SKM-1 (cell line): ENCODE data around the gene TM2D1.
"Not testable (repeated sequence)": the region's sequence is repeated elsewhere in the genome, so short reads cannot be mapped to it uniquely, and the experiment has no call there.

Experiments used
- DNase-seq: peaks from one replicate; lab custom pipeline; 2025; ENCODE audit not compliant: unreplicated experiment; lab: John Stamatoyannopoulos, UW

TM2D1 gene

DNA sequence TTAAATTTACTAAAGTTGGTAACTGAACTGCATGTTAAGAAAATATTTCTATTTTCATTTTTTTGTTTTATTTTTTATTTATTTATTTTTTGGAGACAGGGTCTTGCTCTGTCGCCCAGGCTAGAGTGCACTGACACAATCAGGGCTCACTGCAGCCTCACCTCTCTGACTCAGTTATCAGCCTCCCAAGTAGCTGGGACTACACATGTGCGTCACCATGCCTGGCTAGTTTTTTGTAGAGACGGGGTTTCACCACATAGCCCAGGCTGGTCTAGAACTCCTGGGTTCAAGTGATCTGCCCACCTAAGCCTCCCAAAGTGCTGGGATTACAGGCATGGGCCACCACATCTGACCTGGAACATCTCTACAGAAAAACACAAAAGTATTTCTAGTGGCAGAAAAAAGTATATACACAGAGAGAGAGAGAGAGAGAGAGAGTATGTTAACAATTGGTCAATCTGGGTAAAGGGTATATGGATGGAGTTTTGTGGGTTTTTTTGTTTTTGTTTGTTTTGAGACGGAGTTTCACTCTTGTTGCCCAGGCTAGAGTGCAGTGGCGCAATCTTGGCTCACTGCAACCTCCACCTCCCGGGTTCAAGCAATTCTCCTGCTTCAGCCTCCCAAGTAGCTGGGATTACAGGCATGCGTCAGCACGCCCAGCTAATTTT lies 5.8 kb downstream of the TM2D1 start:
- not testable (repeated sequence) for DNase-seq

DNA sequence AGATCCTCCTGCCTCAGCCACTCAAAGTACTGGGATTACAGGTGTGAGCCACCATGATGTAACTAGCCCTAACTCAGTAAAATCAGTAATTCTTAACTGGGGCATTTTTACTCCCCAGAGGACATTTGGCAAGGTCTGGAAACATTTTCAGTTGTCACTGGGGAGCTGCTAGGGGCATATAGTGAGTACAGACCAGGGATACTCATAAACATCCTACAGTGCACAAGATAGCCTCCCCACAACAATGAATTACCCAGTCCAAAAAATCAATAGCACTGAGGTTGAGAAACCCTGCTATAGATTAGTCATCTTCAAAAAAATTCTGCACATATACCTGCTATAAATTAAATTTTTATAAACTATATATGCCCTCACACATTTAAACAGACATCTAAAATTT lies 13.0 kb downstream of the TM2D1 start:
- no peak for DNase-seq

DNA sequence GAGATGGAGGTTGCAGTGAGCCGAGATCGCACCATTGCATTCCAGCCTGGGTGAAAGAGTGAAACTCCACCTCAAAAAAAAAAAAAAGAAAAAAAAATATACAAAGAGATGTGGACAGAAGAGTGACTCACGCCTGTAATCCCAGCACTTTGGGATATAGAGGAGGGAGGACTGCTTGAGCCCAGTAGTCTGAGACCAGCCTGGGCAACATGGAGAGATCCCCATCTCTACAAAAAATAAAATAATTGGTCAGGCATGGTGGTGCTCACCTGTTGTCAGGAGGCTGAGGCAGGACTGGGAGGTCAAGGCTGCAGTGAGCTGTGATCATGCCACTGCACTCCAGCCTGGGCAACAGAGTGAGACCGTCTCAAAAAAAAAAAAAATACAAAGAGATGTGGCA lies 13.7 kb downstream of the TM2D1 start:
- not testable (repeated sequence) for DNase-seq

DNA sequence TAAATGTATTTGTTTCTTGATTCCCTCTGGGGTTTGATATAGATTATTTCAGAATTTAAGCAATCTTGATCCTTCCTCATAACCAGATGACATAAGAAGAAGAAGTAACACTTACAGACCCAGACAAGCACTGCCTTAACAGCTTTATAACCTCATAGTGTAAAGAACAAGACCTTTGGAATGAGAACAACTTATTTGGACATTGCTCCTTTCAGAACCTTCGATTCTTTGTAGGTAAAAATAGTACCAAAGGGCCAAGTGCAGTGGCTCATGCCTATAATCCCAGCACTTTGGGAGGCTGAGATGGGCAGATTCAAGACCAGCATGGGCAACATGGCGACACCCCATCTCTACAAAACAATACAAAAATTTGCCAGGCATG lies 15.0 kb downstream of the TM2D1 start:
- DNase-seq, result no peak

DNA sequence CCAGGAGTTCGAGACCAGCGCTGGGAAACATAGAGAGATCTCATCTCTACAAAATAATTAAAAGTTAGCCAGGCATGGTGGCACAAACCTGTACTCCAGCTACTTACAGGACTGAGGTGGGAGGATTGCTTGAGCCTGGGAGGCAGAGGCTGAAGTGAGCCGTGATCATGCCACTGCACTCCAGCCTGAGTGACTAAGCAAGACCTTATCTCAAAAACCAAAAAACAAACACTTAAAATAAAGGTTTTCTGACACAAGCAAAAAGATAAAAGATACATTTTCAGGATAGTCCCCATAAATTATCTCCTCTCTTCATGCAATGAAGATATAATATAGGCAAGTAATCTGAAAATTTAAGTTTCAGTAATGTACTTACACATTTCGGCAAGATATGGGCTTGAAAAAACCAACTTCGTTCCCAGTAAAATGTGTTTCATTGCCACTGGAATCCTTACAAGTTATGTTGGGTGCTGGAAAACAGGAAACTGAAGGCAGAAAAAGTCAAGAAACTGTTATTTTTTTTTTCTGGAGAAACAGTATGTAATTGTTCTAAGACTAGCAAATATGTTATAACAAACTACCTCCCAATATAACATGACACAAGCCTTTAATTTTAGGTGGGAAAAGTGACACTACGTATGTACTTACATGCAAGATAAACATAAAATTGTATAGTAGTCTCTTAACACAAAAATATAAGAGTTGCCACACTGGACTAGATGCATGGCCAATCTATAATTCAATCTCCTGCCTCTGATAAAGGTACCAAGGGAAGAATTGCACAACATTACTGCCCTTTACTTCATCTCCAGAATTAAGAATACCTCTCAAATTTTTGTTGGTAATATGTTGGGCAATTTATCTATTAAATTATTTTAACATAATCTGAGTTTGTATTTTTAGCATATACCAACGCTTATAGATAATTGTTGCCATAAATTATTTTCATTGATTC lies 15.7 kb downstream of the TM2D1 start:
- DNase-seq, result no peak

DNA sequence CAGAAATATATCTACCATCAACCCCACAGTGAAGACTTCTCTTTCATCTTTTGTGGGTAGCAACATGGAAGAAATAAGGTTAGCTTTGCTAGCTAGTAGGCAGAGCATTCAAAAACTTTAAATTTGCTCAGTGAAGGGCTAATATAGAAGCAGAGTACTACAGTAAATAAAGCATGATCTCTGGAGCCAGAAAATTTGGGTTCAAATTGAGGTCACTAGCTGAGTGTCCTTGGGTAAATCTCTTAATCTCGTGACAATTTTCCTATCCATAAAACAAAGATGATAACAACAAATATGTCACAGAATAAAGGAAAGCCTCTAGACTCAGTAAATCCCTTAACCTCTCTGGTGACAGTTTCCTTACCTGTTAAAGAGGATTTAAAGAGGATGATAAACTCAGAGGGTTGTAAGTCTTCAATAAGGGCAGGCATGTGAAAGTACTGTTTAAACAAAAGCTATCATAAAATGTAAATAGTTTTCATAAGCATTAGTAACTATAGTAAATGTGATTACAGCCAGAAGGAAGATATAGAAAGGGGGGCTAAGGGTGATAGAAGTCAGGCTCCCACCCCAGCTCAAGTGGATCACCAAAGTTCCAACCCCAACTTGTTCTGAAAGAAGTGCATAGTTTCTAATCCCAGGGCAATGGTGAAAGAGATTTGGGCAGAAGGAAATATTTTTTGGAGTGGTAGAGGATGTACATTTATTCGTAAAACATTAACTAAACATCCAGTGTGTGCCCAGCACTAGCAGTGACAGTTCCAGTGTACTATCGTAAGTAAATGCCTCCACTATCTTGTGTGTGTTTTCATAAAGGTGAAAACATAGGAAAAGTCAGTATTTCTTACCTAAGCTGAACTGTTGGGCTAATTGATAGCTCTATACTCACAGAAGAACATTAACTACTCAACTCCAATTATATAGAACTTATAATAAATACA lies 24.8 kb downstream of the TM2D1 start:
- no peak for DNase-seq

DNA sequence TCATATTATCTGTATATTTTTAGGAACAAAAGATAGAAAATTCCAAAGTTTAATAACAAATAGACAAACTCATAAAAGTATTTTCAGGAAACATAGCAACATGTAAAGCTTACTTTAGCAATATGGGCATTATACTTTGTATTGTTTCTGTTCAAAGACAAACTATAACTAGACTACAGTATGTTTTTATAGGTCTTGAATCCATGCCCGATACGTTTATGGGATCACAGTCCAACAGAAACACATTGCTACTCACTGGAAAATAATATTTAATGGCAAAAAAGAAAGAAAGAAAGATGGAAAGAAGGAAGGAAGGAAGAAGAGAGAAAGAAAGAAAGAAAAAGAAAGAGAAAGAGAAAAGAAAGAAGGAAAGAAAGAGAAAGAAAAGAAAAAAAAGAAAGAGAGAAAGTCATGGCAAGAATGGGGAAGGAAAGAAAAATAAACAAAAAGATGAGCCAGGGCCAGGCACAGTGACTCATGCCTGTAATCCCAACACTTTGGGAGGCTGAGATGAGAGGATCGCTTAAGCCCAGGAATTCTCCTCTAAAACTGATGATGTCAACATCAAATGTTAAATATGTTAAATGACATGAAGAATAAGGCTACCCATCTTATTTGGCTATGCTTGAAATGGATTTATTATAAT lies 32.7 kb downstream of the TM2D1 start:
- no peak for DNase-seq

DNA sequence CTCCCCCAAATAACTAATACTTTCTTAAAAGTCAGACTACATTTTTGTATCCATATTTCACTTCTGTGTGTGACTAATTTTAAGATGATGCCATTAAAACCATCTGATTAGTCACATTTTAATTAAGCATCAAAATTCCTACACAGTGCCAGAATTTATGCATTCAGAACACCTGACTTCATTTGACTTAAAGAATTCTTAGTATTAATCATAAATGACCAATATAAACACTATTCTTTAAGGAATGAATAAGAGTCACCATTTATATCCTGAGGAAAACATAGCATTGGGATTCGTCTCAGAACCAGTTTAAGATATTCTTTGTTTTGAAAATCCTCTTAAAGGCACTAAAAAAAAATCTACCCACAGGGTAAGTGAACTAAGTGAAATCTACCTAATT lies 37.0 kb downstream of the TM2D1 start:
- no peak for DNase-seq

DNA sequence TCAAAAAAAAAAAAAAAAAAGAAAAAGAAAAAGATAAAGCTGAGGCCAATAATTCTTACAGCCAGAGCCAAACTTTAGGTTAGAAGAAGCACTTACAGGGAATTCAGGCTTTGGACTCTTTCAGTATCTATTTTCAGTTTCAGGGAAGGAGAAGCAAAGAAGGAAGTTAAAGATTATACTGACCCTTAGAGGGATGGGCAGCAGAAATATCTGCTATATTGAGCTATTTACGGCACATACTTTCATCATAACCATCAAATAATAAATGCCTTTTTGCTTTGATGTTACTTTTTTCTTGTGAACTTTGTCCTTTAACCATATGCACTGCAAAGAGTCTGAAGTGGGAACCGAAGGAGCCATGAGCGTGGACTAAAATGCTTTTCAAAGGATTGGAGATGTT lies 42.0 kb downstream of the TM2D1 start:
- DNase-seq, result no peak

DNA sequence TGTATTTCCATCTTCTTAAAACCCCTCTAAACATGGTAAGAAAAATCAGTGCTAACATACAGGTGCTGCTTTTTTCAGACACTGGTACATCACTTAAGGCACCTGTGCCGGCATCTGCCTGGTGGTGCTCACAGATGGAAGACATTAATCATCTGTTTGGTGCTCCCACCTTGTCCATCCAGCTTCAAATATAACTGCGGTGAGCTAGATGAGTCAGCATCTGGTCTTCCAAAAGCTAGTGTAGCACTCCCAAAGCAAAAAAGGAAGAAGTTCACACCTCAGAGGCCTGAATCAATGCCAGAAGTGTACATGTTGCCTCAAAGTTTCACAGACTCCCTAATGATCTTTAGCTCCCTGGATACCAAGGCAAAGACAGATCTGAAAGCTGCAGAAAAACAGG lies 44.4 kb downstream of the TM2D1 start:
- DNase-seq, result no peak

DNA sequence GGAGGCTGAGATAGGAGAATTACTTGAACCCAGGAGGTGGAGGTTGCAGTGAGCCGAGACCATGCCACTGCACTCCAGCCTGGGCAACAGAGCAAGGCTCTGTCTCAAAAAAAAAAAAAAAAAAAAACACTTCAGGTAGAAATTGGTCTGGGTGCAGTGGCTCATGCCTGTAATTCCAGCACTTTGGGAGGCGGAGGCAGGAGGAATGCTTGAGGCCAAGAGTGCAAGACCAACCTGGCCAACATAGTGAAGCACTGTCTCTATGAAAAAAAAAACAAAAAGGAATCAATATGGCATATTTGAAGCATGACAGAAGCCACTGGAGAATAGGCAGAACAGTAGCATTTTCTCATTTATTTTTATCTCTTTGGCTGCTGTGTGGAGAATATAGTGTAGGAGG lies 48.1 kb downstream of the TM2D1 start:
- DNase-seq, result not testable (repeated sequence)

DNA sequence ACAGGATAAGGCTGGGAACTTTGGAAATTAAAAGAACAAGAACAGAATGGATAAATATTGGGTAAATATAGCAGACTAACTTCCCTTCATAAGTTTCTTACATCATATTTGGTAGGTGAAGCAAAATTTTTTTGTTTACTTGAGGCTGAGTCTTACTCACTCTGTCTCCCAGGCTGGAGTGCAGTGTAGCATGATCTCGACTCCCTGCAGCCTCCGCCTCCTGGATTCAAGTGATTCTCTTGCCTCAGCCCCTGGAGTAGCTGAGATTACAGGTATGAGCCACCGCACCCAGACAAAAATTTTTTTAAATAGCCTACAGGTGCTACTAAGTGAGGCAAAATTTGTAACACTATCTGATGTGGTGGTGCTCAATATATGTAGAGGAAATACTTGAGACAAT lies 50.7 kb downstream of the TM2D1 start:
- no peak for DNase-seq

DNA sequence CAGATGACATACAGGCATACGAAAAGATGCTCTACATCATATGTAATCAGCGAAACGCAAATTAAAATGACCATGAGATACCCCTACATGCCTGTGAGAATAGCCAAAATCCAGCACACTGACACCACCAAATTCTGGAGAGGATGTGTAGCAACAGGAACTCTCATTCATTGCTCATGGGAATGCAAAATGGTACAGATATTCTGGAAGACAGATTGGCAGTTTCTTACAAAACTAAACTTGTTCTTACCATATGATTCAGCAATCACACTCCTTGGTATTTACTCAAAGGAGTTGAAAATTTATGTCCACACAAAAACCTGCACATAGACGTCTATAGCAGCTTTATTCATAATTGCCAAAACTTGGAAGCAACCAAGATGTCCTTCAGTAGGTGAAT lies 52.6 kb downstream of the TM2D1 start:
- no peak for DNase-seq

DNA sequence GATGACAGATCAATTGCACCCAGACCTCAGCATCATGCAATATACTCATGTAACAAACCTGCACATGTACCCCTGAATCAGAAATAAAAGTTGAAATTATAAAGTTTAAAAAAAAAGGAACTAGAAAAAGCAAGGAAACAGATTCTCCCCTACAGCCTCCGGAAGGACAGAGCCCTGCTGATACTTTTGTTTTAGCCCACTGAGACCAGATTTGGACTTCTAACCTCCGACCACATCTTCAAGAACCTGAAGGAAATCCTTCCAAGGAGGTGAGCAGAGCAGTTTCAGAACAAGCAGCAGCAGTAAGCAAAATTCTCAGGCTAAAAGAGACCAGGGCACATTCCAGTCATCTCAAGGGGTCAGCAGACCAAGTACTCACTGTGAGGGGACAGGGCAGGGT lies 54.5 kb downstream of the TM2D1 start:
- DNase-seq, result no peak

DNA sequence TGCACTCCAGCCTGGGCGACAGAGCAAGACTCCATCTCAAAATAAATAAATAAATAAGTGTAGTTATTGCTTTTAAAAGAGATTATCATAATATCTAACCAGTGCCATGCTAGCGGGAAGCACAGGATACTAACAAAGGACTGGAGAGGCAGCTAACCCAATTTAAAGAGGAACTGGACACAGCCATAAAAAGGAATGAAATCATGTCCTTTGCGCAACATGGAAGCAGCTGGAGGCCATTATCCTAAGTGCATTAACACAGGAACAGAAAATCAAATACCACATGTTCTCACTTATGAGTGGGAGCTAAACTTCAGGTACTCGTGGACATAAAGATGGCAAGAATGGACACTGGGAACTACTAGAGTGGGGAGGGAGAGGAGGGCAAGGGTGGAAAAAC lies 54.9 kb downstream of the TM2D1 start:
- peak; percentile 44 for DNase-seq

DNA sequence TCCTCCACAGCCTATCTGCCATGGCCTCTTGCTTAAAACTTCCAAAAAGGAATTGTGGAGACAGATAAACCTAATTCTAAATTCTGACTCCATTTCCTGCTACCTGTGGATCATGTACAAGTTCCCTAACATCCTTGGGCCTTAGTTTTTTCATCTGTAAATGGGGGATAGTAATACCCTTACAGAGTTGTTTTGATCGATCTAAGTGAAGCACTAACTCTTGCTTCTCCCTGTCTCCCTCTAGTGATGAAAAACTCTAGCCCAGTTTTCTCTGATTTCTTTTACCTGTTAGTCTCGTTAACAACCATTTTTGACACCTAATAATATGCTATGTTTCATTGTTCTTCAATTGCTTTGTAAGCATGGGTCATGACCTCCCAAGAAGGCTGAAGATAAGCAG lies 65.9 kb downstream of the TM2D1 start:
- DNase-seq, result no peak

DNA sequence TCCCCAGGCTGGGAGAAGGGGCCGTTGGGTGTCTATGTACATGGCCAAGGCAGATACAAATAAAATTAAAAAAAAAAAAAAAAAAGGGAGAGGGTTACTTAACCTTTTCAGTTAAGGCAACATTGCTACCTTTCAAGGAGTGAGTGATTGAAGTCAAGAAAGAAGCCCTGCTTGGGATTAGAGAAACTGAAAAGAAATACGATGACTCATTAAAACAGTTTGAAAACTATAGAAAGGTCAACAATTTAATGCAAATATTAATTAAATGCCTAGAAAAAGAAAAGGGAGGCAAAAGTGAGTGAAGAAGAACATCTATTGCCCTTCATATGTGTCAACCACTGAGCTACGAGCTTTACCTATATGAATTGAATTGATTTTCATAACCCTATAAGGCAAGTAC lies 69.5 kb downstream of the TM2D1 start:
- DNase-seq, result no peak

DNA sequence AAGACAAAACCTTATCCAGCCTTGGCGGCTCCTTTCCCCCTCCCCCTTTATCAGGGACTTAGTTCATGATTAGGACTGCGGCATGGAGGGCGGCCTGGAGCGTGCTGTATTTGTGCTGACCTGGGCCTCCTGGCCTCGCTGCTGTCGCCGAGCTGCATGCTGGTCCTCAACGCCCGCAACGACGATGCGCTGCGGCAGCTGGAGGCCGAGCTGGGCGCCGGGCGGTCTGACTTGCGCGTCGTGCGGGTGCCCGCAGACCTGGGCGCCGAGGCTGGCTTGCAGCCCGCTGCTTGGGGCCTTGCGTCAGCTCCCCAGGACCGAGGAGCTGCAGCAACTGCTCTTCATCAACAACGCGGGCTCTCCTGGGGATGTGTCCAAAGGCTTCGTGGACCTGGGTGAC lies 70.9 kb downstream of the TM2D1 start:
- no peak for DNase-seq

DNA sequence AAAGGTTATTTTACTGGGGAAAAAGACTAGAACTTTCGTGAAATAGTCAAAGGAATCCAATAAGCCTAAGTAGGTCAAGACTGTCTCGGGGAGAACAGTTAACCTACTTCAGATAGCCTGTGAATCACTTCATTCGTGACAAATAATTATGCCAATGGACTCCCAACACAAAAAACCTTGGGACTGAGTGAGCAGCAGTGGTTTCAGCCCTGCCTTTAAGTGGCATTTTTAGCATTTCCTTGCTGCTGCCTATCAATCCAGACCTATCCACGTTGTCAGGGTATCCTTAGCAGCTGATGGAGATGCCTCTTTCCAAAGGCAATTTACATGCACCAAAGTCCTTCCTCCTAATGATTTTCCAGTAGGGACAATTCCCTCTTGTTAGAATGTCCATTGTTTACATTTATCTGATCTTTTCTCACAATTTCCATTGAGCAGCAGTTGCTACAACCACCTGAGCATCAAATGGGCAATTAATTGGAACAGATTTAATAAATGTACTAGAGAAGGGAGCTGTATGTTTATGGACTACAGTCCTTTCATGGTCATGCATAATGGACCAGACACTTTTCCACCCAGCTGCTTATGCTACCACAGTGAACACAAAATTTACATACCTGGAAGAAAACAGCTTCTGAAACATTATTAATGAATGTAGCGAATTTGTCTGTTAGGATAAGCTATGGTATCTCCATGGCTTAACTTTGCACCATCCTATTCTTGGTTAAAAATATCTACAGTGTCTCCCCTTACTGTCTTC lies 75.8 kb downstream of the TM2D1 start:
- no peak for DNase-seq

DNA sequence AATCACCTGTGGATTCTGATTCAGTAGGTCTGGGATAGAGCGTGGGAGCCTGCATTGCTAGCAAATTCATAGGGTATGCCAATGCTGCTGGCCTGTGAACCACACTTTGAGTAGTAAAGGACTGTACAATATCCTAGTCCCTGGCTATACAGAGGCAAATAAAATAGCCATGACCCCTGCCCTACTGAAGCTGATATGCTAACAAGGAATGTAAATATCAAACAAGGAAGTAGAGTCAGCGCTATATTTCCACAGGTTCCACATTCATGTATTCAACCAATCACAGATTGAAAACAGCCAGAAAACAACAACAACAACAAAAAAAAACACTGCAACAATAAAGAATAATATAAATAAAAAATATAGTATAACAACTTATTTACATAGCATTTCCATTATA lies 77.8 kb downstream of the TM2D1 start:
- no peak for DNase-seq
